H1 (cell line): ENCODE data around the gene SH2D4B. TPM values are rescaled to one million over a fixed set of nuclear protein-coding genes. Genes with fewer than 3 reads are reported as not detected.

Experiments used
- CTCF ChIA-PET: fragments of 300-600 bp; sonication (Branson Sonifier 250); formaldehyde crosslinking; loops from one replicate; lab custom pipeline; 2021; ENCODE audit not compliant: partially characterized antibody; lab: Charles Lee
- POLR2A ChIA-PET: fragments of 300-600 bp; sonication (Branson Sonifier 250); formaldehyde crosslinking; loops from one replicate; lab custom pipeline; 2021; ENCODE audit warnings: inconsistent platforms; ENCODE audit not compliant: partially characterized antibody; lab: Charles Lee
- DNase-seq, 2 experiments: peaks; one replicate each; pipeline versions ENCODE4 v3.0.0 to v3.0.0-alpha.2; 2010 to 2022; ENCODE audit warnings: low spot score in 2 of 2, low read depth in 1 of 2, mixed read lengths in 1 of 2
- FAIRE-seq: peaks from 2 replicates; lab custom pipeline; 2011; peaks lifted over from hg19 to GRCh38; lab: Jason Lieb, UNC
- H2AFZ ChIP-seq: 2 replicates; pipeline ENCODE4 v1.8.1; 2012; ENCODE audit warnings: low read length, inconsistent platforms
- H2AK5ac ChIP-seq: 2 replicates; pipeline ENCODE4 v1.6.1; 2013; ENCODE audit warnings: low read depth, low read length
- H2BK120ac ChIP-seq: replicated peaks from 2 replicates; pipeline ENCODE3; 2013; ENCODE audit warnings: low read depth, low read length, inconsistent platforms
- H2BK12ac ChIP-seq: 2 replicates; pipeline ENCODE4 v1.6.1; 2013; ENCODE audit warnings: low read depth, low read length
- H2BK15ac ChIP-seq: 2 replicates; pipeline ENCODE4 v1.6.1; 2013; ENCODE audit warnings: low read length
- H2BK20ac ChIP-seq: 2 replicates; pipeline ENCODE4 v1.6.1; 2013; ENCODE audit warnings: low read length
- H2BK5ac ChIP-seq: 2 replicates; pipeline ENCODE4 v1.6.1; 2013; ENCODE audit warnings: low read depth, low read length
- H3K14ac ChIP-seq: 2 replicates; pipeline ENCODE4 v1.6.1; 2013; ENCODE audit warnings: inconsistent platforms; ENCODE audit not compliant: insufficient read length
- H3K18ac ChIP-seq: 2 replicates; pipeline ENCODE4 v1.6.1; 2013; ENCODE audit warnings: low read length; ENCODE audit errors: extremely low read depth
- H3K23ac ChIP-seq: 2 replicates; pipeline ENCODE4 v1.6.1; 2013; ENCODE audit warnings: inconsistent platforms; ENCODE audit not compliant: insufficient read length
- H3K23me2 ChIP-seq: 2 replicates; pipeline ENCODE4 v1.6.1; 2013; ENCODE audit warnings: low read depth, low read length
- H3K27ac ChIP-seq: 2 replicates; pipeline ENCODE4 v1.6.1; 2011; ENCODE audit warnings: low read depth, low read length, inconsistent platforms
- H3K27me3 ChIP-seq, 4 experiments: replicated peaks in 1 of 4; 1 replicate in 1 of 4; 2 replicates in 3 of 4; pipeline versions ENCODE4 v1.6.1 to v1.8.1; 2011 to 2013; ENCODE audit warnings: low read length in 3 of 4, mild to moderate bottlenecking in 3 of 4, inconsistent platforms in 2 of 4, mixed read lengths in 2 of 4, moderate library complexity in 1 of 4; ENCODE audit not compliant: control insufficient read depth in 3 of 4, insufficient read depth in 3 of 4; ENCODE audit errors: extremely low read depth in 1 of 4
- H3K36me3 ChIP-seq, 4 experiments: 2 replicates each; pipeline versions ENCODE4 v1.6.1 to v1.8.1; 2011 to 2013; ENCODE audit warnings: mild to moderate bottlenecking in 4 of 4, low read length in 3 of 4, moderate library complexity in 2 of 4, control low read depth in 1 of 4, inconsistent platforms in 1 of 4; ENCODE audit not compliant: insufficient read depth in 4 of 4, control insufficient read depth in 2 of 4
- H3K4ac ChIP-seq: replicated peaks from 2 replicates; pipeline ENCODE3; 2013; ENCODE audit warnings: low read length, low read depth, mixed read lengths, inconsistent platforms; ENCODE audit not compliant: insufficient read length
- H3K4me1 ChIP-seq, 4 experiments: replicated peaks in 1 of 4; 1 replicate in 1 of 4; 2 replicates in 3 of 4; pipeline versions ENCODE4 v1.6.1 to v1.8.1; 2011 to 2013; ENCODE audit warnings: low read length in 3 of 4, inconsistent platforms in 2 of 4, mixed read lengths in 1 of 4; ENCODE audit not compliant: insufficient read depth in 4 of 4, control insufficient read depth in 3 of 4
- H3K4me2 ChIP-seq, 2 experiments: 2 replicates each; pipeline versions ENCODE4 v1.6.1 to v1.8.1; 2011 to 2013; ENCODE audit warnings: low read depth in 2 of 2, low read length in 2 of 2, control low read depth in 1 of 2, inconsistent platforms in 1 of 2, mild to moderate bottlenecking in 1 of 2; ENCODE audit not compliant: insufficient read depth in 1 of 2
- H3K4me3 ChIP-seq, 4 experiments: fragments of 200-600, 300-600 bp in 1 of 4; sonication (generic), shearing (Covaris generic), sonication (Bioruptor Twin) in 1 of 4; 2 replicates each; pipeline versions ENCODE4 v1.5.1 to v1.8.1; 2011 to 2016; ENCODE audit warnings: low read length in 4 of 4, low read depth in 3 of 4, control low read depth in 2 of 4, inconsistent platforms in 2 of 4, mild to moderate bottlenecking in 2 of 4, mixed read lengths in 1 of 4, moderate library complexity in 1 of 4; ENCODE audit not compliant: insufficient read depth in 2 of 4; ENCODE audit errors: extremely low read depth in 1 of 4
- H3K56ac ChIP-seq: replicated peaks from 2 replicates; pipeline ENCODE3; 2013; ENCODE audit warnings: low read depth, mild to moderate bottlenecking, mixed read lengths, low read length, inconsistent platforms; ENCODE audit not compliant: insufficient read length
- H3K79me1 ChIP-seq: 2 replicates; pipeline ENCODE4 v1.6.1; 2013; ENCODE audit warnings: low read depth, low read length, control low read depth
- H3K79me2 ChIP-seq, 2 experiments: 2 replicates each; pipeline versions ENCODE4 v1.6.1 to v1.8.1; 2012 to 2013; ENCODE audit warnings: low read length in 2 of 2, mild to moderate bottlenecking in 2 of 2, inconsistent platforms in 1 of 2; ENCODE audit not compliant: insufficient read depth in 2 of 2, control insufficient read depth in 1 of 2
- H3K9ac ChIP-seq, 4 experiments: replicated peaks in 1 of 4; 1 replicate in 1 of 4; 2 replicates in 3 of 4; pipeline versions ENCODE4 v1.6.1 to v1.8.1; 2011 to 2013; ENCODE audit warnings: low read depth in 3 of 4, low read length in 3 of 4, control low read depth in 2 of 4, mild to moderate bottlenecking in 2 of 4, moderate library complexity in 2 of 4, inconsistent platforms in 1 of 4; ENCODE audit errors: extremely low read depth in 1 of 4
- H3K9me3 ChIP-seq, 2 experiments: 2 replicates each; pipeline versions ENCODE4 v1.6.1 to v1.8.1; 2012 to 2013; ENCODE audit warnings: mild to moderate bottlenecking in 2 of 2, moderate library complexity in 2 of 2, control low read depth in 1 of 2, inconsistent platforms in 1 of 2, low read depth in 1 of 2, low read length in 1 of 2, mixed read lengths in 1 of 2; ENCODE audit not compliant: insufficient read depth in 2 of 2
- H4K20me1 ChIP-seq, 2 experiments: replicated peaks in 1 of 2; 2 replicates each; pipeline versions ENCODE3 to v1.8.1; 2011 to 2013; ENCODE audit warnings: inconsistent platforms in 2 of 2, low read length in 2 of 2, mild to moderate bottlenecking in 1 of 2; ENCODE audit not compliant: insufficient read depth in 2 of 2, control insufficient read depth in 1 of 2
- H4K5ac ChIP-seq: 2 replicates; pipeline ENCODE4 v1.6.1; 2013; ENCODE audit warnings: low read length, low read depth, mixed read lengths, inconsistent platforms; ENCODE audit not compliant: insufficient read length
- H4K8ac ChIP-seq: 2 replicates; pipeline ENCODE4 v1.8.0; 2013; ENCODE audit warnings: mild to moderate bottlenecking, moderate library complexity, low read length, inconsistent platforms; ENCODE audit not compliant: insufficient read depth; ENCODE audit errors: extremely low read depth
- H4K91ac ChIP-seq: replicated peaks from 2 replicates; pipeline ENCODE3; 2013; ENCODE audit warnings: low read length, mixed read lengths, inconsistent platforms; ENCODE audit not compliant: insufficient read length
- ASH2L ChIP-seq: fragments of 200-600, 300-600 bp; sonication (generic); IDR thresholded peaks from one replicate; pipeline ENCODE4 v1.7.1; 2017; ENCODE audit warnings: low read length
- BCL11A ChIP-seq, 2 experiments: IDR thresholded peaks; one replicate each; pipeline ENCODE4 v1.6.1; 2011; ENCODE audit warnings: low read depth in 2 of 2, low read length in 2 of 2, mild to moderate bottlenecking in 2 of 2
- BRCA1 ChIP-seq: IDR thresholded peaks from 2 replicates; pipeline ENCODE4 v1.6.1; 2012; ENCODE audit warnings: low read depth, low read length, improper control_type of control experiment
- KDM4A ChIP-seq: IDR thresholded peaks from one replicate; pipeline ENCODE4 v1.7.1; 2012; ENCODE audit warnings: low read depth, mild to moderate bottlenecking, moderate library complexity, low read length, inconsistent platforms; ENCODE audit not compliant: severe bottlenecking
- RFX5 ChIP-seq: IDR thresholded peaks from 2 replicates; pipeline ENCODE4 v1.6.1; 2011; ENCODE audit warnings: low read depth, low read length, improper control_type of control experiment, borderline replicate concordance
- TBP ChIP-seq: IDR thresholded peaks from 2 replicates; pipeline ENCODE4 v1.6.1; 2011; ENCODE audit warnings: low read depth, low read length, improper control_type of control experiment
- WGBS, 2 experiments: shearing (Covaris generic) in 1 of 2; methylation state at CpG; one replicate each; pipeline versions ENCODE4 v1.1.6 to v1.1.7; 2013 to 2015; ENCODE audit warnings: low lambda C conversion rate in 2 of 2, mixed read lengths in 2 of 2, inconsistent platforms in 1 of 2, low coverage in 1 of 2, missing lambda C conversion rate in 1 of 2; ENCODE audit not compliant: insufficient replicate concordance in 2 of 2, insufficient coverage in 1 of 2, insufficient read length in 1 of 2; ENCODE audit errors: extremely low coverage in 1 of 2, missing lambda C conversion rate in 1 of 2; 5-methylcytosine and 5-hydroxymethylcytosine counted together
- polyA plus RNA-seq, 7 experiments: library from polyadenylated mRNA; depleted of rRNA in 3 of 7; stranded (reverse) in 5 of 7; unstranded in 2 of 7; fragments of >200 nt in 5 of 7; fragments of 200-250 nt in 2 of 7; gene quantifications; 1 replicate in 5 of 7; 2 replicates in 1 of 7; 4 replicates in 1 of 7; pipeline versions ENCODE4 v1.2.1 to v1.2.3, GENCODE V29; 2011 to 2013; ENCODE audit warnings: missing spikeins in 2 of 7, mixed read lengths in 2 of 7
- total RNA-seq: library from RNA; stranded (reverse); fragmentation: NEBNext Ultra II Directional; extraction: Animal tissue kit (Norgen Biotek cat#: 25700); gene quantifications from 2 replicates; pipeline ENCODE4 v1.2.1, GENCODE V29; 2021
- TF ChIP-seq, protein P1 (sequence below): IDR thresholded peaks from 2 replicates; pipeline ENCODE4 v1.6.1; 2012; ENCODE audit warnings: inconsistent platforms
- TF ChIP-seq, protein P2 (sequence below): IDR thresholded peaks from 2 replicates; pipeline ENCODE4 v1.6.1; 2011; ENCODE audit warnings: low read depth, mild to moderate bottlenecking, low read length; ENCODE audit not compliant: insufficient read depth
- TF ChIP-seq, protein P3 (sequence below): IDR thresholded peaks from 2 replicates; pipeline ENCODE4 v1.6.1; 2012; ENCODE audit warnings: low read length, inconsistent platforms

The SH2D4B gene
- total and polyA plus RNA-seq, 2 of the 8 experiments (the other 6 are each of a cell fraction or from before 2014, with no cell fraction given): 0.06 to 0.13 TPM

DNA sequence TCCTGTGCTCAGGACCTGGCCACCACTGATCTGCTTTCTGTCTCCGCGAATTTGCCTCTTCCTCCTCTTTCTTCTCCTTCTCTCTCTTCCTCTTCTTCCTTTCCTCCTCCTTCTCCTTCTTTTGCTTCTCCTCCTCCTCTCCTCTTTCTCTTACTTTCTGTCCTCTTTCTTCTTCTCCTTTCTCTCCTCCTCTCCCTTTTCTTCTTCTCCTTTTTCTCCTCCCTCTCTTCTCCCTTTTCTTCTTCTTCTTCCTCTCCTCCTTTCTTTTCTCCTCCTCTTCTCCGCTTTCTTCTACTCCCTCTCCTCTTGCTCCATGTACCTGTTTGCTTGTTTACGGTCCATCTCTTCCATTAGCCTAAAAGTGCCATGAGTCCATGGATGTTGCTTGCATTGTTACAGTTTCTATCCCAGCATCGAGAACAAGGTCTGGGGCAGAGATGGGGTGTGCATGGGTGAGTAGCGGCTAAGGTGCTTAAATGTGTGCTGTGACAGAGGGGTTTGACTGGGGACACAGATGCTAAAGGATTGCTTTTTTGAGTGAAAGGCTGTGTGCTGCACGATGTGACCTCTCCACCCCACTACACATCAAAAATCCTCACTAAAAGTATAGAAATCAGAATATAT is 7.7 kb downstream of the SH2D4B start:
- WGBS, 2 experiments: 92% methylated on average over 7 of the region's 7 CpGs; no CpG with 5 or more reads in 1 of the 2 experiments
- CTCF ChIA-PET: interaction anchor here (1.0 to 2.0 kb wide), 2 partner anchors 41 to 53 kb away, joined by 4 to 8 read pairs; no protein-coding TSS in a partner anchor
- Histone ChIP-seq H4K5ac (no peak overlapping the region), H3K23me2 (no peaks in the 10 kb centered on the region; the same call in 1 of the 2 replicates), H3K79me1 (no peaks in the 10 kb centered on the region)
- no peak for TF ChIP-seq RFX5
- TF ChIP-seq, protein P1, sequence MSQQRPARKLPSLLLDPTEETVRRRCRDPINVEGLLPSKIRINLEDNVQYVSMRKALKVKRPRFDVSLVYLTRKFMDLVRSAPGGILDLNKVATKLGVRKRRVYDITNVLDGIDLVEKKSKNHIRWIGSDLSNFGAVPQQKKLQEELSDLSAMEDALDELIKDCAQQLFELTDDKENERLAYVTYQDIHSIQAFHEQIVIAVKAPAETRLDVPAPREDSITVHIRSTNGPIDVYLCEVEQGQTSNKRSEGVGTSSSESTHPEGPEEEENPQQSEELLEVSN: no peak
- TF ChIP-seq BRCA1: no peak
- TF ChIP-seq BCL11A (IDR thresholded peaks at IDR 0.05; ENCODE audit: low read depth in 2 of 2, low read length in 2 of 2): no peak
- no peak for TF ChIP-seq KDM4A
- TF ChIP-seq, protein P2, sequence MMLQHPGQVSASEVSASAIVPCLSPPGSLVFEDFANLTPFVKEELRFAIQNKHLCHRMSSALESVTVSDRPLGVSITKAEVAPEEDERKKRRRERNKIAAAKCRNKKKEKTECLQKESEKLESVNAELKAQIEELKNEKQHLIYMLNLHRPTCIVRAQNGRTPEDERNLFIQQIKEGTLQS: no peak
- TF ChIP-seq, protein P3, sequence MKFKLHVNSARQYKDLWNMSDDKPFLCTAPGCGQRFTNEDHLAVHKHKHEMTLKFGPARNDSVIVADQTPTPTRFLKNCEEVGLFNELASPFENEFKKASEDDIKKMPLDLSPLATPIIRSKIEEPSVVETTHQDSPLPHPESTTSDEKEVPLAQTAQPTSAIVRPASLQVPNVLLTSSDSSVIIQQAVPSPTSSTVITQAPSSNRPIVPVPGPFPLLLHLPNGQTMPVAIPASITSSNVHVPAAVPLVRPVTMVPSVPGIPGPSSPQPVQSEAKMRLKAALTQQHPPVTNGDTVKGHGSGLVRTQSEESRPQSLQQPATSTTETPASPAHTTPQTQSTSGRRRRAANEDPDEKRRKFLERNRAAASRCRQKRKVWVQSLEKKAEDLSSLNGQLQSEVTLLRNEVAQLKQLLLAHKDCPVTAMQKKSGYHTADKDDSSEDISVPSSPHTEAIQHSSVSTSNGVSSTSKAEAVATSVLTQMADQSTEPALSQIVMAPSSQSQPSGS: no peak
- TF ChIP-seq TBP: no peak
- TF ChIP-seq ASH2L: no peak
- TF ChIP-seq, all 59 proteins: peak for 0
- Histone ChIP-seq H3K4me1 (no peaks in the 10 kb centered on the region), H3K23ac (no peak overlapping the region), H2AFZ (no peak overlapping the region), H4K20me1 (no peaks in the 10 kb centered on the region), H2BK120ac (no peak overlapping the region), H3K18ac (no peak overlapping the region), H4K8ac (no peak overlapping the region), H3K9me3 (no peaks in the 10 kb centered on the region), H2BK20ac (no peak overlapping the region), H3K4me3 (no peak overlapping the region), H3K56ac (no peak overlapping the region), H3K27ac (no peak overlapping the region), H2BK5ac (no peak overlapping the region), H3K79me2 (no peaks in the 10 kb centered on the region), H3K4ac (no peak overlapping the region), H3K27me3 (no peaks in the 10 kb centered on the region; a peak in 1 of 7 replicates), H2BK12ac (no peak overlapping the region), H3K4me2 (no peak overlapping the region), H3K14ac (no peak overlapping the region), H2BK15ac (no peak overlapping the region), H4K91ac (no peak overlapping the region), H3K9ac (no peak overlapping the region), H2AK5ac (no peak overlapping the region), H3K36me3 (no peaks in the 10 kb centered on the region)
- DNase-seq: peak in 1 of 2 experiments; percentile 16
- POLR2A ChIA-PET: no interaction called here
- no peak for FAIRE-seq
